ENCODE measurements around the gene MSRB3.

DNA sequence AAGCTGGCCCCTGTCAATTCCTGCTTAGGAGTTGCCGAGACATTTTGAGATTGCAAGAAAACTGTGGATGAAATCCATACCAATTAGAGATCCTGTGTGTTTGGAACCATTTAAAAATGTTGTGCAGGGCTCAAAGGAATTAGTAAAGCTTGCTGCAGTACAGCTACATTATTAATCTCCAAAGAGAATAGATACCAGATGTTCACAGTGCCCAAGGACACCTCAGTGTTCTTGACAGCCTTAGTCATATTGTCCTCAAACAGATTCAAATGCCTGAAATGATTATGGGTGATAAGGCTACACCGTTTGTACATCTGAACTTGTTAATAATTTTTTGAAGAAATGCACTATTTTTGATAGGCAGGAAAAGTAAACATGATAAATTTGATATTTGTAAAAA, 164.6 kb downstream of the MSRB3 start:
- TF ChIP-seq, protein P1, sequence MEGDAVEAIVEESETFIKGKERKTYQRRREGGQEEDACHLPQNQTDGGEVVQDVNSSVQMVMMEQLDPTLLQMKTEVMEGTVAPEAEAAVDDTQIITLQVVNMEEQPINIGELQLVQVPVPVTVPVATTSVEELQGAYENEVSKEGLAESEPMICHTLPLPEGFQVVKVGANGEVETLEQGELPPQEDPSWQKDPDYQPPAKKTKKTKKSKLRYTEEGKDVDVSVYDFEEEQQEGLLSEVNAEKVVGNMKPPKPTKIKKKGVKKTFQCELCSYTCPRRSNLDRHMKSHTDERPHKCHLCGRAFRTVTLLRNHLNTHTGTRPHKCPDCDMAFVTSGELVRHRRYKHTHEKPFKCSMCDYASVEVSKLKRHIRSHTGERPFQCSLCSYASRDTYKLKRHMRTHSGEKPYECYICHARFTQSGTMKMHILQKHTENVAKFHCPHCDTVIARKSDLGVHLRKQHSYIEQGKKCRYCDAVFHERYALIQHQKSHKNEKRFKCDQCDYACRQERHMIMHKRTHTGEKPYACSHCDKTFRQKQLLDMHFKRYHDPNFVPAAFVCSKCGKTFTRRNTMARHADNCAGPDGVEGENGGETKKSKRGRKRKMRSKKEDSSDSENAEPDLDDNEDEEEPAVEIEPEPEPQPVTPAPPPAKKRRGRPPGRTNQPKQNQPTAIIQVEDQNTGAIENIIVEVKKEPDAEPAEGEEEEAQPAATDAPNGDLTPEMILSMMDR (IDR thresholded peaks at IDR 0.05): no peak
- TF ChIP-seq POLR2A (IDR thresholded peaks at IDR 0.05): no peak

Data from Peyer's patch (tissue), 4 donors.